GM19099 (cell line): ENCODE measurements around the gene CDKN2B.

Source experiments
- POLR2A ChIP-seq: IDR thresholded peaks from 3 replicates; pipeline ENCODE4 v1.6.1; 2011; ENCODE audit warnings: low read depth; ENCODE audit not compliant: insufficient read length; ENCODE audit errors: extremely low read depth

CDKN2B gene

DNA sequence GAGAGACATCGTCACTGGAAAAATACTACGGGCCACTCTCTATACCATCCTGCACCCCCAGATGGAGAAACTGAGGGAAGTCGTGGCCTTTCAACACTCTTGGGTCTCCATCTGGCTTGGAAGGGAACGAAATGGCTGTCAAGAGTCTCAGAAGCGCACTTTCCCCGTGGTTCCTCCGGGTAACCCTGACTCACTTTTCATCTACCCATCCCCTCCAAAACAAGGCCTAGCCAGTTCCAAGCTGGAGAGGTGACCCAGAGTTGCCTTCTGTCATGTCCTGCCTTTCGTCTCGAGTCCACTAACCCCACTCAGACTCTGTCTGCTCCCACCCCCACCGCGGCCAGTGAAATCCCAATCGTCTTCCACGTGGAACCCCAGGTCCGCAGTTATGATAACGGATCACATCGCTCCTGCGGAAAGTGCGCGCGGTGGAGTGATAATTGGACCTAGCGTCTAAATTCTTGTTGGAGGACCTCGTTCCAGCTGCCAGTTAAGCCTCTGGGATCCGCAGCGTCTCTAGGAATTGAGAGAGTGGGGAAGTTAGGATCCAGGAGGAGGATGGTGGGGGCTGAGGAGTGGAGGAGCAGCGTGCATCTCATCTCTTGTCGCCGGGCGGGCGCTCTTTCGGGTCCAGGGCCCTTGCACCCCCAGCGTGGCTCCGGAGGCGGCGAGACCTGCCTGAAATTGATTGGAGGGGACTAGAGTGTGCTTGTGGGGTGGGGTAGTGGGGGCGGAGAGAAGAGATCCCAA is 19.5 kb downstream of the CDKN2B start:
- TF ChIP-seq POLR2A, result no peak

DNA sequence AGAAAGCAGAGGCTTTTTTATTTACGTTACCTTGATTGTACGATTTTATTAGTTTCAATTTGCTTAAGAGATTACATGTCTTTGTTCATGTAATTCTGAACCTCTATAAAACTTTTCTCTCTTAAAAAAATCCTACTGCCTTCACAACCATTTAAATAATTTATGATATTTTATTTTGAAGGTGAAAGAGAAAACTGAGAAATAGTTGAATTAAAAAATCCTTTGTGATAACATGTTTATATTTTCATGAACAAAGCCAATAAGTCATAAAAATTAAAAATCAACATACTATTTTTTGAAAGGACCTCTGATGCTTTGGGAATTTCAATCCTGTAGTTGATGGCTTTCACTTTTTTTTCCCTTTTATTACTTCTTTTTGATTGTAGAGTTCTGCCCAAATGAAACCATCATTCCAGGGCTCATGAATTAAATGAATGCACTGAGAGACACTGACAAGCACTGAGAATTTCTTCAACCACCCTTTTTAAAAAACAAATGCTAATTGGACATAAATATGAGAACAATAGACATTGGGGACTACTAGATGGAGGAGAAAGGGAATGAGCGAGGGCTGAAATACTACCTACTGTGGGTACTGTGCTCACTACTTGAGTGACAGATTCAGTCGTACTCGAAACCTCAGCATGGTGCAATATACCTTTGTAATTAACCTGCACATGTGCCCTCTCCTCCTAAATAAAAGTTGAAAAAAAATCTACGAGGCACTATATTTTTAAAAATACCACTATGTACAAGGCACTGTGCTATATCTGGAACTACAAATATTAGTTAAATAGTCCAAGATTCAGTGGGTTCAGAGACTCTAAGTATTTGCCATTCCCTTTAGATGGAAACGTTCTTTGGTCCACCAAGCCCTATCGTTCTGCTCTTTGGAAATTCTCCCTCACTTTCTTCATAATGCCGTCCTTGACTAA is 20.8 kb downstream of the CDKN2B start:
- no peak for TF ChIP-seq POLR2A

DNA sequence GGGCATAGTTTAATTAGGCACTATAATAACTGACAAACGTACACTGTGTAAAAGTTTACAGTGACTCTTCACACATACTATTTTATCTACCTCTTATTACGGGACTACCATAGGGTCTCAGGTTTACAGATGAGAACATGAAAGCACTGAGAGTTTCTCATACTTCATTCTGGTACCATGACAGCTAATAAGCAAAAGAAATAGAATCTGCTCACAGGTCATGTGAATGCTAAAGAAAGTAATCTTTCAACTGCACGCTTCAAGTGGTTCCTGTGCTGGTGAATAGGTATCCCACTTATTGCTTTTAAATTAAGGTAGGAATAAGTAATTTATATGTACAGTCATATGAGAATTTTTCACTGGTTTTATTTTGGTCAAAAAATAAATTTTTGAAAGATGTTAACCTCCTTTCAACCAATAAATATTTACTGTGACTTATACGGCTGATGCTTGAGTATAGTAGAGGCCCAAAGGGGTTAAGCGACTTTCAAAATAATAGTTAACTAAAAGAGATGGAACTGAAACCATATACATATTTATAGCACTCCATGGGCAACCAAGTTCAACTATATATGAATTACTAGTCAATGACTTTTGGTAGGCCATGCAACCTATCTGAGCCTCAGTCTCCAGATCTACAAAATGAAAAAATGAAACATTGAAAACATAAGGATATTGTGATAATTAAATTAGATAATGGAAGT is 23.0 kb downstream of the CDKN2B start:
- no peak for TF ChIP-seq POLR2A

DNA sequence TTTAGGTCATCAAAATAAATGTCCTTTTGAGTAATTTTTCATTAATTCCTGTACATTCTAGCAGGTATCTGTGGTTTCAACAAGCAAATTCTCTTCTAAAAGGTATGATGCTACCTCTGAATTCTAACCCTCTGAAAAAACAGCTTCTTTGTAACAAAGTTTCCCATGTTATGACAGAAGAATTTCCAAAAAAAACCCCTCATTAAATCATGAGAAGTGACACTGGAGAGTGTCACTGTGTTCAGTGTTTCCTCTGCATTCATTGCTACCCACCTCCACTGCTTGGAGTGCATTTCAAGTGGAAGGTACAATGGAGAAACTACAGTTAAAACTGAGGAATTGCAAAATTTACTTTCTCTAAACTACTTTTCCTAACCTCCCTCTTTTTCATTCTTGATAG is 25.0 kb downstream of the CDKN2B start:
- TF ChIP-seq POLR2A, result no peak

GRCh38 chr9:21983561-21983935 is 25.6 kb downstream of the CDKN2B start:
- TF ChIP-seq POLR2A, result no peak

DNA sequence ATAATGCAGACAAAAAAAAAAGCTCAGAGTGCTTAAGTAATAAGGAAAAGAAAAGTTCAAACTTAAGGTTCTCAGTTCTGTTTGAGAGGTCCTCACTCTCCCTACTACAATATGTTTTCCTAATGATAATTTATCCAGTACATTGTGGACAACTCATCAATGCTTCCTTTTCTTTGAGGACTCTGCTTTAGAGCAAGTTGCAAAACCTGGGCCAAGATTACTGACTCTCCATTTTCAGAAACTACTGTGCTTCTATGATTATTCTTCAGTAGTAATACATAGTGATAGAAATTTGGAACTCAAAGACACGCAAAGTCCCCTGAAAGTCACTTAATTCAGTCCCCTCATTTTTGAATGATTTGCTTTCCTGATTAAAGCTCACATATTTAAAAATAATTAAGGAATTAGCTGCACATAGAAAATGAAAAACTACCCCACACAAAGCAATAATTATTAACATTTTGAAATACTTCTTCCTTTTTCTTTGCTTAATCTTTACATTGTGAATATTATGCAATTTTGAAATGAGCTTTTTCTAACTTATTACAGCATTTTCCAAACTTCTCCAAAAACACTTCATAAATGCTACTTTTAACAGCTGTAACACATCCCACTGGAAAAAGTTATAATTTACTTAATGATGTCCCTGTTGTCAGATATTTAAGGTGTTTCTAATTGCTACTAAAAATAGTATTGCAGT is 26.1 kb downstream of the CDKN2B start:
- no peak for TF ChIP-seq POLR2A

DNA sequence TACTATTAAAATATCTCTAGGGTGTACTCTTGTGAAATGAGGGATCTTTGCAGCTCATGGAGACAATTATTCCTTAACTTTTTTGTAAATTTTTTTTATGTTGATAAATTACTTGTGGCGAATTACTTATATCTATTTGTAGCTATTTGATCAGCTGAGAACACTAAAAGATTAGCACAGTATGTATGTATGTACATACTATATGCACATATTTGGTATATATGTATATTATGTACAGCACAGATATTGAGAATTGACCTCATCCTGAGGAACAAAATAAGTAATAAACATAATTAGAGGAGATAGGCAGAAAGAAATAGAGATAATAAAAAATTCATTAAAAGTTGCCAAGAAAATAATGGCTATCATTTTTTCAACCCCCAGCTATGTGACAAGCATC is 26.7 kb downstream of the CDKN2B start:
- TF ChIP-seq POLR2A, result no peak

GRCh38 chr9:21976334-21976875 is 32.7 kb downstream of the CDKN2B start:
- no peak for TF ChIP-seq POLR2A

GRCh38 chr9:21974722-21975409 is 34.2 kb downstream of the CDKN2B start:
- TF ChIP-seq POLR2A, result peak; percentile 17

GRCh38 chr9:21974343-21974721 is 34.8 kb downstream of the CDKN2B start:
- TF ChIP-seq POLR2A, result no peak

GRCh38 chr9:21972361-21972760 is 36.7 kb downstream of the CDKN2B start:
- no peak for TF ChIP-seq POLR2A

- no peak for TF ChIP-seq POLR2A
Observed at GRCh38 chr9:21970800-21971640, 38.1 kb downstream of the CDKN2B start.
